Sigmoid colon (tissue), 3 donors: ENCODE measurements around the gene DPM1.

Experiments used
- POLR2A ChIP-seq, 2 donors: fragments of 450-650 bp; IDR thresholded peaks; one replicate each; pipeline ENCODE4 v1.6.1; 2016; ENCODE audit warnings: antibody characterized with exemption in 2 of 2, mild to moderate bottlenecking in 2 of 2, moderate library complexity in 2 of 2
- TF ChIP-seq, protein P1 (sequence below), 4 experiments: fragments of 450-650 bp in 3 of 4; fragments of 200-600 bp in 1 of 4; IDR thresholded peaks; one replicate each; pipeline ENCODE4 v1.5.1; 2016 to 2019; ENCODE audit warnings: antibody characterized with exemption in 4 of 4, mild to moderate bottlenecking in 3 of 4, moderate library complexity in 2 of 4

- TF ChIP-seq, protein P1, sequence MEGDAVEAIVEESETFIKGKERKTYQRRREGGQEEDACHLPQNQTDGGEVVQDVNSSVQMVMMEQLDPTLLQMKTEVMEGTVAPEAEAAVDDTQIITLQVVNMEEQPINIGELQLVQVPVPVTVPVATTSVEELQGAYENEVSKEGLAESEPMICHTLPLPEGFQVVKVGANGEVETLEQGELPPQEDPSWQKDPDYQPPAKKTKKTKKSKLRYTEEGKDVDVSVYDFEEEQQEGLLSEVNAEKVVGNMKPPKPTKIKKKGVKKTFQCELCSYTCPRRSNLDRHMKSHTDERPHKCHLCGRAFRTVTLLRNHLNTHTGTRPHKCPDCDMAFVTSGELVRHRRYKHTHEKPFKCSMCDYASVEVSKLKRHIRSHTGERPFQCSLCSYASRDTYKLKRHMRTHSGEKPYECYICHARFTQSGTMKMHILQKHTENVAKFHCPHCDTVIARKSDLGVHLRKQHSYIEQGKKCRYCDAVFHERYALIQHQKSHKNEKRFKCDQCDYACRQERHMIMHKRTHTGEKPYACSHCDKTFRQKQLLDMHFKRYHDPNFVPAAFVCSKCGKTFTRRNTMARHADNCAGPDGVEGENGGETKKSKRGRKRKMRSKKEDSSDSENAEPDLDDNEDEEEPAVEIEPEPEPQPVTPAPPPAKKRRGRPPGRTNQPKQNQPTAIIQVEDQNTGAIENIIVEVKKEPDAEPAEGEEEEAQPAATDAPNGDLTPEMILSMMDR (IDR thresholded peaks at IDR 0.05), result no peak
- no peak for TF ChIP-seq POLR2A (IDR thresholded peaks at IDR 0.05)
These were observed 70.8 kb downstream of the DPM1 start for GRCh38 chr20:50887576-50887975.
